Adrenal gland (tissue), 5 donors: ENCODE results near the gene C6orf47.

Experiments
- CTCF ChIP-seq, 6 experiments: fragments of 450-650 bp in 4 of 6; fragments of 200-600 bp in 2 of 6; sonication (generic) in 1 of 6; IDR thresholded peaks; 1 replicate in 5 of 6; 2 replicates in 1 of 6; pipeline versions ENCODE4 v1.5.1 to v1.8.0; 2016 to 2021; ENCODE audit warnings: antibody characterized with exemption in 6 of 6, mild to moderate bottlenecking in 2 of 6, moderate library complexity in 1 of 6
- POLR2A ChIP-seq, 2 donors: fragments of 450-650 bp; IDR thresholded peaks; one replicate each; pipeline ENCODE4 v1.6.1; 2017; ENCODE audit warnings: antibody characterized with exemption in 2 of 2, mild to moderate bottlenecking in 2 of 2, moderate library complexity in 1 of 2
- donor health status: DM: no; HTN: no; CAD: no.

GRCh38 chr6:31610968-31611367 is 49.6 kb downstream of the C6orf47 start:
- TF ChIP-seq POLR2A (IDR thresholded peaks at IDR 0.05) (no peak), CTCF (IDR thresholded peaks at IDR 0.05) (no peak)
